HEK293T (cell line): ENCODE measurements around the gene BCL7B.
"Not testable (repeated sequence)": the region's sequence is repeated elsewhere in the genome, so short reads cannot be mapped to it uniquely, and the experiment has no call there.

Experiments used
- CTCF ChIA-PET: fragments of 350-600 bp; formaldehyde crosslinking; extraction: SDS; loops from one replicate; lab custom pipeline; 2021; ENCODE audit warnings: antibody characterized with exemption, inconsistent platforms; lab: Yijun Ruan, JAX
- POLR2A ChIA-PET: fragments of 350-600 bp; formaldehyde crosslinking; extraction: SDS; loops from one replicate; lab custom pipeline; 2020; ENCODE audit warnings: antibody characterized with exemption, inconsistent platforms; lab: Yijun Ruan, JAX
- DNase-seq: peaks from one replicate; pipeline ENCODE4 v3.0.0; 2012; ENCODE audit warnings: mixed read lengths; ENCODE audit errors: extremely low spot score
- ARNT ChIP-seq: fragments of 450-650 bp; IDR thresholded peaks from 2 replicates; pipeline ENCODE4 v1.6.1; 2017; ENCODE audit warnings: mild to moderate bottlenecking
- BHLHE40 ChIP-seq: fragments of 450-650 bp; IDR thresholded peaks from 2 replicates; pipeline ENCODE4 v1.6.1; 2016; ENCODE audit warnings: mild to moderate bottlenecking, moderate library complexity, borderline replicate concordance
- CTBP1 ChIP-seq: fragments of 450-650 bp; IDR thresholded peaks from 2 replicates; pipeline ENCODE4 v1.6.1; 2016; ENCODE audit warnings: borderline replicate concordance
- ELF4 ChIP-seq: fragments of 450-650 bp; IDR thresholded peaks from 2 replicates; pipeline ENCODE4 v1.6.1; 2017; ENCODE audit warnings: antibody characterized with exemption
- FOXA1 ChIP-seq: fragments of 450-650 bp; IDR thresholded peaks from 2 replicates; pipeline ENCODE4 v1.6.1; 2016; ENCODE audit warnings: mild to moderate bottlenecking
- FOXK2 ChIP-seq: fragments of 450-650 bp; IDR thresholded peaks from 2 replicates; pipeline ENCODE4 v1.6.1; 2016; ENCODE audit warnings: mild to moderate bottlenecking
- FOXM1 ChIP-seq: fragments of 450-650 bp; IDR thresholded peaks from 2 replicates; pipeline ENCODE4 v1.6.1; 2017; ENCODE audit warnings: mild to moderate bottlenecking, borderline replicate concordance
- HDGF ChIP-seq: fragments of 450-650 bp; IDR thresholded peaks from 2 replicates; pipeline ENCODE4 v1.6.1; 2017; ENCODE audit warnings: antibody characterized with exemption, borderline replicate concordance
- L3MBTL2 ChIP-seq: fragments of 450-650 bp; conservative IDR thresholded peaks from 2 replicates; pipeline ENCODE4 v1.6.1; 2016; ENCODE audit warnings: mild to moderate bottlenecking
- LEF1 ChIP-seq: fragments of 450-650 bp; IDR thresholded peaks from 2 replicates; pipeline ENCODE4 v1.6.1; 2017; ENCODE audit warnings: mild to moderate bottlenecking, borderline replicate concordance
- NFRKB ChIP-seq: fragments of 450-650 bp; IDR thresholded peaks from 2 replicates; pipeline ENCODE4 v1.6.1; 2016; ENCODE audit warnings: mild to moderate bottlenecking, moderate library complexity
- PKNOX1 ChIP-seq: fragments of 450-650 bp; IDR thresholded peaks from 2 replicates; pipeline ENCODE4 v1.6.1; 2016
- SP1 ChIP-seq: fragments of 450-650 bp; IDR thresholded peaks from 2 replicates; pipeline ENCODE4 v1.6.1; 2017
- SUZ12 ChIP-seq: fragments of 450-650 bp; IDR thresholded peaks from 2 replicates; pipeline ENCODE4 v1.6.1; 2016; ENCODE audit warnings: mild to moderate bottlenecking
- TARDBP ChIP-seq: fragments of 450-650 bp; IDR thresholded peaks from 2 replicates; pipeline ENCODE4 v1.6.1; 2016
- ZNF384 ChIP-seq: fragments of 450-650 bp; IDR thresholded peaks from 2 replicates; pipeline ENCODE4 v1.6.1; 2016

Gene BCL7B

GRCh38 chr7:73539709-73540108, 17.8 kb downstream of the BCL7B start:
- TF ChIP-seq ZNF384, result no peak
- no peak for DNase-seq
- ChIA-PET CTCF (no interaction called here), POLR2A (no interaction called here)

- CTCF ChIA-PET, POLR2A ChIA-PET, DNase-seq: not testable (repeated sequence)
Observed at GRCh38 chr7:73538510-73538909, 19.0 kb downstream of the BCL7B start.

- DNase-seq, result no peak
- TF ChIP-seq L3MBTL2, result no peak
- no peak for TF ChIP-seq SP1
- no peak for TF ChIP-seq HDGF
- TF ChIP-seq FOXK2, result no peak
- no peak for TF ChIP-seq ARNT
- no peak for TF ChIP-seq FOXA1
- no peak for TF ChIP-seq ELF4
- no peak for TF ChIP-seq BHLHE40
- no peak for TF ChIP-seq FOXM1
- no peak for TF ChIP-seq ZNF384
- no peak for TF ChIP-seq NFRKB
- no peak for TF ChIP-seq CTBP1
- no peak for TF ChIP-seq SUZ12
- no peak for TF ChIP-seq TARDBP
- POLR2A ChIA-PET, result interaction anchor here (1.3 kb wide), 1 partner anchor 20 kb away, joined by 4 read pairs; the partner anchor contains the start of gene BCL7B
- CTCF ChIA-PET, result no interaction called here
Observed at GRCh38 chr7:73537051-73537450, 20.4 kb downstream of the BCL7B start.

- POLR2A ChIA-PET, result interaction anchor here (1.3 kb wide), 1 partner anchor 21 kb away, joined by 4 read pairs; the partner anchor contains the start of gene BCL7B
- DNase-seq, result no peak
- TF ChIP-seq FOXA1, result no peak
- no peak for TF ChIP-seq CTBP1
- no peak for TF ChIP-seq FOXK2
- no peak for TF ChIP-seq ELF4
- no peak for TF ChIP-seq LEF1
- CTCF ChIA-PET, result interaction anchor here (0.7 kb wide), 1 partner anchor 212 kb away, joined by 5 read pairs; no protein-coding TSS in a partner anchor
Observed at GRCh38 chr7:73536479-73536878, 21.0 kb downstream of the BCL7B start.

- ChIA-PET CTCF (interaction anchor here (0.7 kb wide), 1 partner anchor 212 kb away, joined by 5 read pairs; no protein-coding TSS in a partner anchor), POLR2A (interaction anchor here (1.3 kb wide), 1 partner anchor 21 kb away, joined by 4 read pairs; the partner anchor contains the start of gene BCL7B)
- DNase-seq, result not testable (repeated sequence)
Observed at GRCh38 chr7:73535918-73536317, 21.6 kb downstream of the BCL7B start.

- POLR2A ChIA-PET, result interaction anchor here (1.1 kb wide), 1 partner anchor 11 kb away, joined by 3 read pairs; the partner anchor contains the start of gene BAZ1B
- no peak for DNase-seq
- TF ChIP-seq FOXK2, result no peak
- no peak for TF ChIP-seq TARDBP
- no peak for TF ChIP-seq L3MBTL2
- TF ChIP-seq BHLHE40, result no peak
- TF ChIP-seq NFRKB, result no peak
- TF ChIP-seq SP1, result no peak
- TF ChIP-seq ZNF384, result no peak
- no peak for TF ChIP-seq FOXM1
- TF ChIP-seq ELF4, result no peak
- CTCF ChIA-PET, result no interaction called here
Observed at GRCh38 chr7:73533742-73534141, 23.7 kb downstream of the BCL7B start.

GRCh38 chr7:73532224-73532623, 25.3 kb downstream of the BCL7B start:
- ChIA-PET POLR2A (interaction anchor here (1.0 kb wide), 1 partner anchor 10 kb away, joined by 5 read pairs; the partner anchor contains the start of gene BAZ1B), CTCF (interaction anchor here (0.6 kb wide), 1 partner anchor 881 kb away, joined by 3 read pairs; no protein-coding TSS in a partner anchor)
- TF ChIP-seq LEF1 (no peak), NFRKB (no peak), ELF4 (no peak), FOXA1 (no peak), CTBP1 (no peak), HDGF (no peak), SP1 (no peak), BHLHE40 (no peak), FOXM1 (no peak), SUZ12 (no peak), ZNF384 (no peak)
- DNase-seq, result no peak

- ChIA-PET CTCF (no interaction called here), POLR2A (interaction anchor here (1.0 kb wide), 1 partner anchor 8 kb away, joined by 3 read pairs; the partner anchor contains the start of gene BAZ1B)
- DNase-seq, result no peak
- TF ChIP-seq L3MBTL2 (no peak), ZNF384 (no peak), FOXM1 (no peak), PKNOX1 (no peak), FOXA1 (no peak), HDGF (no peak), BHLHE40 (no peak)
Observed at GRCh38 chr7:73530800-73531199, 26.7 kb downstream of the BCL7B start.
